Lower lobe of right lung (tissue), 2 donors: ENCODE data around the gene AKAP6. TPM values are rescaled to one million over a fixed set of nuclear protein-coding genes. Genes with fewer than 3 reads are reported as not detected.

Source experiments
- ATAC-seq, 2 donors: fragments of 200-7000 bp; cut with Tn5 transposase; one replicate each; pipeline ENCODE4 v1.9.1; 2020 to 2022; ENCODE audit warnings: mild to moderate bottlenecking in 2 of 2, moderate library complexity in 2 of 2
- DNase-seq: peaks from one replicate; pipeline ENCODE4 v3.0.0-alpha.2; 2020
- H3K27ac ChIP-seq: fragments of 200-600 bp; one replicate; pipeline ENCODE4 v1.8.0; 2022
- H3K27me3 ChIP-seq: fragments of 200-600 bp; one replicate; pipeline ENCODE4 v1.8.0; 2022; ENCODE audit warnings: low read depth
- H3K36me3 ChIP-seq: fragments of 200-600 bp; one replicate; pipeline ENCODE4 v1.8.0; 2022; ENCODE audit warnings: mild to moderate bottlenecking
- H3K4me1 ChIP-seq: fragments of 200-600 bp; one replicate; pipeline ENCODE4 v1.8.0; 2022
- H3K4me3 ChIP-seq: fragments of 200-600 bp; one replicate; pipeline ENCODE4 v1.8.0; 2022; ENCODE audit warnings: mild to moderate bottlenecking
- H3K9me3 ChIP-seq: fragments of 200-600 bp; one replicate; pipeline ENCODE4 v1.8.0; 2022
- intact Hi-C: fragments of 100-400 bp; cut with DNase I; formaldehyde crosslinking; loops from one replicate; pipeline ENCODE4 v1.11.0; 2022
- total RNA-seq: library from RNA; stranded (reverse); fragmentation: NEBNext Ultra II Directional; extraction: Animal tissue kit (Norgen Biotek cat#: 25700); gene quantifications from one replicate; pipeline ENCODE4 v1.2.1, GENCODE V29; 2021
- TF ChIP-seq, protein P1 (sequence below): fragments of 200-600 bp; IDR thresholded peaks from one replicate; pipeline ENCODE4 v1.8.0; 2022; ENCODE audit warnings: antibody characterized with exemption, mild to moderate bottlenecking
- donor health status: DM: no; HTN: yes; CAD: no; lungs with severe emphysema.

The AKAP6 gene
- total RNA-seq, 1 donor from 2014 or later = 8.6 TPM

DNA sequence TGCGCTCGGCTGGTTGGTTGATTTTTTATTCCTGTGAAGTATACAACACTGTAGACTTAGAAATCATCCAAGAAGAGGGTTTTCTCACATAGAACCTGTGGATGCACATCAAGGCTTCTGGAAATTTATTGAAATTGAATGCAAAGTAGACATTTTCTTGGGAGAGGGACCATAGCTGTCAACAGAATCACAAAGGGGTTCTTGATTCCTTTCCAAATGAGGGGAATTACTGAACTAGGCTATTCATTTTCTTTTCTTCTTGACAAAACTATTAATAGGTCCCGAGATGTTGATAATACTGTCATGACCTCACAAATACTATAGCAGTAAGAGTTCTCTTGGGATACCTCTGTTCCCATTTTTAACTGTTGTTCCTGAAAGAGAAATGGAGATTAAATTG is 73.9 kb downstream of the AKAP6 start:
- H3K4me3 ChIP-seq = no peak overlapping the region
- no peak overlapping the region for H3K27ac ChIP-seq
- H3K36me3 ChIP-seq = no peaks in the 10 kb centered on the region
- TF ChIP-seq, protein P1, sequence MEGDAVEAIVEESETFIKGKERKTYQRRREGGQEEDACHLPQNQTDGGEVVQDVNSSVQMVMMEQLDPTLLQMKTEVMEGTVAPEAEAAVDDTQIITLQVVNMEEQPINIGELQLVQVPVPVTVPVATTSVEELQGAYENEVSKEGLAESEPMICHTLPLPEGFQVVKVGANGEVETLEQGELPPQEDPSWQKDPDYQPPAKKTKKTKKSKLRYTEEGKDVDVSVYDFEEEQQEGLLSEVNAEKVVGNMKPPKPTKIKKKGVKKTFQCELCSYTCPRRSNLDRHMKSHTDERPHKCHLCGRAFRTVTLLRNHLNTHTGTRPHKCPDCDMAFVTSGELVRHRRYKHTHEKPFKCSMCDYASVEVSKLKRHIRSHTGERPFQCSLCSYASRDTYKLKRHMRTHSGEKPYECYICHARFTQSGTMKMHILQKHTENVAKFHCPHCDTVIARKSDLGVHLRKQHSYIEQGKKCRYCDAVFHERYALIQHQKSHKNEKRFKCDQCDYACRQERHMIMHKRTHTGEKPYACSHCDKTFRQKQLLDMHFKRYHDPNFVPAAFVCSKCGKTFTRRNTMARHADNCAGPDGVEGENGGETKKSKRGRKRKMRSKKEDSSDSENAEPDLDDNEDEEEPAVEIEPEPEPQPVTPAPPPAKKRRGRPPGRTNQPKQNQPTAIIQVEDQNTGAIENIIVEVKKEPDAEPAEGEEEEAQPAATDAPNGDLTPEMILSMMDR = no peak
- ATAC-seq = no peak
- H3K27me3 ChIP-seq = no peaks in the 10 kb centered on the region
- H3K9me3 ChIP-seq = no peaks in the 10 kb centered on the region
- intact Hi-C loops = no loop called here
- DNase-seq = no peak
- H3K4me1 ChIP-seq = no peaks in the 10 kb centered on the region

DNA sequence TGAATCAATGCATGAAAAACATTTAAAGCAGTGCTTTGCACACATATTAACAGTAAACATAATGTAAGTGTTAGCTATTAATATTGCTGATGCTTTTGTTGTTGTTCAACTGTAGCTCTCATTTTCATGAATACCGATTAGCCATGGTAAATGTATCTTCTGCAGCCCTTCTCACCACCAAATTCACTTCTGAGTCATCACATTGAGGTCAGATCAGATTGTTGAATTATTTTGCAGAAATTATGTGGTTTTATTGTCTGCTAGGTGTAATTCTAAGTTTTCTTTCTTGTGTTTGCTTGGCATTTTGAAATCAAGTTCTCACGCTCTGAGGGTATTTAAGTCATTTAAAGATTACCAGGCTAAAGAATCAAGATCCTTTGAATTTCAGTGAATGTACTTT is 74.6 kb downstream of the AKAP6 start:
- H3K27ac ChIP-seq = no peak overlapping the region
- no peaks in the 10 kb centered on the region for H3K9me3 ChIP-seq
- DNase-seq (no peak), ATAC-seq (no peak)
- intact Hi-C loops = no loop called here
- TF ChIP-seq, protein P1 = no peak
- H3K36me3 ChIP-seq = no peaks in the 10 kb centered on the region
- no peak overlapping the region for H3K4me3 ChIP-seq
- no peaks in the 10 kb centered on the region for H3K27me3 ChIP-seq
- no peaks in the 10 kb centered on the region for H3K4me1 ChIP-seq

DNA sequence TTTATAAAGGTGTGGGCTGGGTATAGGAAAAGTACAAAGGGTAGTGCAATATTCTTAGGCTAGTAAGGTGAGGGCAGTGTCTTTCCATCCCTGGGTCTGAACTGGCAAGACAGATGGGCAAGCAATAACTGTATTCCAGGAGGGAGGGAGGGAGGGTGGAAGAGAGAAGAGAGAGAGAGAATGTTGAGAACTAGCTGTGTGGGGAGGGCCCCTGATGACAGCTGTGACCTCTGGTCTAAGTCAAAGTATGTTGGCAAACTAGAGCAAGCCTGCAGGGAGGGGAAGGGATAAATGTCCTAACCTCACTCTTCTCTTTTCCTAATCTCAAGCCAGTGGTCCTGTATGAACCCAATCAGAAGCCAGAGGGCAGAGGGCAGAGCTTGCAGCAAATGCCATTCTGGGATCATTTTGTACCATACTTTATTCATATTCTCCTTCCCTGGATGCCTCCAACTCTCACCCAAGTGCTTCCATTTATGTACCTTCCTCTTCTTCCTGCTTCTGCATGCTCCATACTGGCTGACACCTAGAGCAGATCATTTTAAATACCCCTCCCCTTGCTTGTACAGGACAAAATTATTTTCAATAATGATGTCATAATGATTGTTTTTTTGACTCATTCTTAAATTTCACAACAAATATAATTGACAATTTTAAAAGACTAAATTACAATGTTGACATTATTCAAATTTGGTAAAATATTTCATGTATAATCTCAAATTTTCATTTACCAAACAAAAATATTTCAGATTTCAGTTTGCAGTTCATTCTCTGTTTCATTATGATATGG is 75.9 kb downstream of the AKAP6 start:
- no peaks in the 10 kb centered on the region for H3K4me1 ChIP-seq
- TF ChIP-seq, protein P1 = no peak
- no peaks in the 10 kb centered on the region for H3K27me3 ChIP-seq
- H3K36me3 ChIP-seq = no peaks in the 10 kb centered on the region
- no peak overlapping the region for H3K4me3 ChIP-seq
- no peaks in the 10 kb centered on the region for H3K9me3 ChIP-seq
- intact Hi-C loops = no loop called here
- H3K27ac ChIP-seq = no peak overlapping the region
- no peak for DNase-seq
- ATAC-seq = no peak

DNA sequence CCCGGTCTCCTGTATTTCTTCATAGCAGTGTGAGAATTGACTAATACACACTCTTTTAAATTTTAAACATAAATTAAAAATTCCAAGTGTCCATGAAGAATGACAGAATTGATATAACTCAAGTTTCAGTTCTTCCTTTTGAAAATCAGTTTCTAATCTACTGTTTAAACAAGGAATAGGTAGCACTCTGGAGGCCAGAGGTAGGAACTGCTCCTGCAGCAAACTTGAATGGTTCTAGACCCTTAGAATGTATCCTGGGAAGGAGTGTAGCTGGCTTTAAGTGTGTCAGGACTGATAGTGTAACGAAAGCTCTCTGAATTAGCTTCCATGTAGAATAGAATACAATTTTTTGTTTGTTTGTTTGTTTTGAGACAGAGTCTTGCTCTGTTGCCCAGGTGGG is 76.8 kb downstream of the AKAP6 start:
- H3K36me3 ChIP-seq = no peaks in the 10 kb centered on the region
- H3K4me3 ChIP-seq = no peak overlapping the region
- no peaks in the 10 kb centered on the region for H3K9me3 ChIP-seq
- no peaks in the 10 kb centered on the region for H3K4me1 ChIP-seq
- intact Hi-C loops = no loop called here
- no peak overlapping the region for H3K27ac ChIP-seq
- TF ChIP-seq, protein P1 = no peak
- no peaks in the 10 kb centered on the region for H3K27me3 ChIP-seq
- DNase-seq (no peak), ATAC-seq (no peak)

DNA sequence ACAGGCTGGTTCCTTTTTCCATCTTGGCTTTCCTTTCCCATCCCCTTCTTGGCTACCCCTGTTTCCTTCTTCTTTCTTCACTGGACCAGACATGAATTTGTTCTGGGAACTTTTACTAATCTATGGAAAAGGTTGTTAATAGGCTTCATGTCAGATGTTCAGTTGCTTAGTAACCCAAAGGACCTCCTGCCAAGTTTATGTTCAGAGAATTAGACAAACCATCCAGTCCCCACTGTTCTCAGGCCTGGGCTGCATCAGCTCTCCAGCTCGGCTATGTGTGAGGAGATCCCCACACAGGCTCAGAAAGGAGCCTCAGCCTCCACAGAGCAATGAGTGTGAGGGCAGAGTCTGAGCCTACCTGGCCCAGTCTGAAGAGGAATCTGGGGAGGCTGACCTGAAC is 78.0 kb downstream of the AKAP6 start:
- no peaks in the 10 kb centered on the region for H3K27me3 ChIP-seq
- H3K36me3 ChIP-seq = no peaks in the 10 kb centered on the region
- ATAC-seq = no peak
- H3K9me3 ChIP-seq = no peaks in the 10 kb centered on the region
- no peak overlapping the region for H3K27ac ChIP-seq
- H3K4me3 ChIP-seq = no peak overlapping the region
- H3K4me1 ChIP-seq = no peaks in the 10 kb centered on the region
- intact Hi-C loops = no loop called here
- DNase-seq = no peak
- TF ChIP-seq, protein P1 = no peak
